GM23248 (cell line): Measurements from ENCODE around the gene CAMTA2. TPM values are rescaled to one million over a fixed set of nuclear protein-coding genes. Genes with fewer than 3 reads are reported as not detected.

Source experiments
- DNase-seq: peaks from one replicate; pipeline ENCODE4 v3.0.0-alpha.2; 2015
- H2AFZ ChIP-seq: fragments of 200-600 bp; sonication (generic); 2 replicates; pipeline ENCODE4 v1.6.1; 2016; ENCODE audit warnings: antibody characterized with exemption
- H3F3A ChIP-seq: fragments of 200-600 bp; sonication (generic); 2 replicates; pipeline ENCODE4 v1.6.1; 2016; ENCODE audit warnings: mild to moderate bottlenecking, antibody characterized with exemption, mixed run types; ENCODE audit not compliant: insufficient read depth
- H3K27ac ChIP-seq: fragments of 200-600 bp; sonication (generic); 2 replicates; pipeline ENCODE4 v1.5.1; 2016; ENCODE audit warnings: mild to moderate bottlenecking
- H3K27me3 ChIP-seq: fragments of 200-600 bp; sonication (generic); replicated peaks from 2 replicates; pipeline ENCODE4 v1.6.1; 2016; ENCODE audit warnings: mild to moderate bottlenecking; ENCODE audit not compliant: insufficient read depth
- H3K36me3 ChIP-seq: fragments of 200-600 bp; sonication (generic); 2 replicates; pipeline ENCODE4 v1.6.1; 2016; ENCODE audit warnings: low read depth, mild to moderate bottlenecking
- H3K4me1 ChIP-seq: fragments of 200-600 bp; sonication (generic); 2 replicates; pipeline ENCODE4 v1.6.1; 2016; ENCODE audit warnings: mild to moderate bottlenecking; ENCODE audit not compliant: insufficient read depth
- H3K4me2 ChIP-seq: fragments of 200-600 bp; sonication (generic); one replicate; pipeline ENCODE4 v1.6.1; 2016; ENCODE audit warnings: mild to moderate bottlenecking; ENCODE audit not compliant: unreplicated experiment
- H3K4me3 ChIP-seq: fragments of 200-600 bp; sonication (generic); 2 replicates; pipeline ENCODE4 v1.5.1; 2016; ENCODE audit warnings: mild to moderate bottlenecking
- H3K79me2 ChIP-seq: fragments of 200-600 bp; sonication (generic); 2 replicates; pipeline ENCODE4 v1.6.1; 2016; ENCODE audit warnings: mild to moderate bottlenecking; ENCODE audit not compliant: insufficient read depth
- H3K9ac ChIP-seq: fragments of 200-600 bp; sonication (generic); 2 replicates; pipeline ENCODE4 v1.6.1; 2016; ENCODE audit warnings: mild to moderate bottlenecking
- H3K9me2 ChIP-seq: fragments of 200-600 bp; sonication (generic); 2 replicates; pipeline ENCODE4 v1.6.1; 2016; ENCODE audit warnings: mixed run types, mild to moderate bottlenecking, moderate library complexity; ENCODE audit not compliant: insufficient read depth
- H3K9me3 ChIP-seq: fragments of 200-600 bp; sonication (generic); one replicate; pipeline ENCODE4 v1.6.1; 2017; ENCODE audit warnings: low read depth
- H4K20me1 ChIP-seq: fragments of 200-600 bp; sonication (generic); 2 replicates; pipeline ENCODE4 v1.6.0; 2016; ENCODE audit not compliant: insufficient read depth
- EZH2 ChIP-seq: fragments of 200-600 bp; sonication (generic); IDR thresholded peaks from 2 replicates; pipeline ENCODE4 v1.6.1; 2018; ENCODE audit warnings: antibody characterized with exemption, mild to moderate bottlenecking; ENCODE audit not compliant: insufficient read depth, poor library complexity, severe bottlenecking
- EZH2phosphoT487 ChIP-seq: fragments of 200-600 bp; sonication (generic); IDR thresholded peaks from 2 replicates; pipeline ENCODE4 v1.6.1; 2018; ENCODE audit warnings: antibody characterized with exemption, moderate library complexity, mild to moderate bottlenecking, low read depth; ENCODE audit not compliant: insufficient read depth
- WGBS, 2 experiments: methylation state at CpG; one replicate each; pipeline ENCODE4 v1.1.6; 2015 to 2017; ENCODE audit warnings: low lambda C conversion rate in 2 of 2, low coverage in 1 of 2; ENCODE audit errors: missing lambda C conversion rate in 2 of 2; 5-methylcytosine and 5-hydroxymethylcytosine counted together
- in situ Hi-C: fragments of 300-500 bp; cut with MboI; formaldehyde crosslinking; loops from 2 replicates; pipeline ENCODE4 v1.15.0; 2020
- polyA plus RNA-seq: library from polyadenylated mRNA; unstranded; fragments of >200 nt; fragmentation: Nextera tagmentation; extraction: Ambion mirVana; gene quantifications from 2 replicates; pipeline ENCODE4 v1.2.1, GENCODE V29; 2016
- total RNA-seq: library from RNA; depleted of rRNA; stranded (reverse); fragments of >200 nt; shearing (Covaris generic); gene quantifications from 2 replicates; pipeline ENCODE4 v1.2.3, GENCODE V29; 2014

The CAMTA2 gene
- total and polyA plus RNA-seq, 2 experiments from 2014 or later, result 10.1 to 28.8 TPM

DNA sequence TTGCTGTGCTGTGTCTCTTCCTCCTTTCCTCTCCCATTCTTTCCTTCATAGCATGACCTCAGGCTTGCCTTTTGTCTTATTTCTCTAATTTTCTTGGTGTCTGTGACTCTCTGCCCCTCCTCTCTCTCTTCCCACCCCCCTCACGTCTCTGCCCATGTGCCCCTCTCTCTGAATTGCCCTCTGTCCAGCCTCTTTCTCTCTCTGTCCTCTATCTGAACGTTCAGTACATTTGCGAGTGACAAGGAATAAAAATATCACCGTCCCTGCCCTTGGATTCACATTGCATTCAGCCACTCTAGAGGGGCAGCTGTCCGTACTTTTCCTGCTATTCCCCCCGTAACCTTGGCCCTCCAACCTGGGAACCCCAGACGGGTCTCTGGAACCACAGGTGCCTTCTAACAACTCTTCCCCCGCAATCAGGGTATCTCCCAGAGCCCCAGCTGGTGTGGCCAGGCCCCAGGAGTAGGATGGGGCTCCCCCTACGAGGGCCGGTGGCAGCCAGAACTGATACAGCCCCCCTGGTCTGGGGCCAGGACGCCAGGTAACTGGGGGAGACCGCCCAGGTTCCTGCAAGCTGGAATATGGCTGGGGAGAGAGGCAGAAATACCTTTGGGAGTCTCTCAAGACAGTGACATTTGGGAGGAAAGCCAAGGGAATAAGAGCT, 12.1 kb upstream of the CAMTA2 start:
- 56 to 59% methylated on average over 12 of the region's 12 CpGs for WGBS, 2 experiments
- H3K9ac ChIP-seq, result peak overlapping the region; percentile 80

DNA sequence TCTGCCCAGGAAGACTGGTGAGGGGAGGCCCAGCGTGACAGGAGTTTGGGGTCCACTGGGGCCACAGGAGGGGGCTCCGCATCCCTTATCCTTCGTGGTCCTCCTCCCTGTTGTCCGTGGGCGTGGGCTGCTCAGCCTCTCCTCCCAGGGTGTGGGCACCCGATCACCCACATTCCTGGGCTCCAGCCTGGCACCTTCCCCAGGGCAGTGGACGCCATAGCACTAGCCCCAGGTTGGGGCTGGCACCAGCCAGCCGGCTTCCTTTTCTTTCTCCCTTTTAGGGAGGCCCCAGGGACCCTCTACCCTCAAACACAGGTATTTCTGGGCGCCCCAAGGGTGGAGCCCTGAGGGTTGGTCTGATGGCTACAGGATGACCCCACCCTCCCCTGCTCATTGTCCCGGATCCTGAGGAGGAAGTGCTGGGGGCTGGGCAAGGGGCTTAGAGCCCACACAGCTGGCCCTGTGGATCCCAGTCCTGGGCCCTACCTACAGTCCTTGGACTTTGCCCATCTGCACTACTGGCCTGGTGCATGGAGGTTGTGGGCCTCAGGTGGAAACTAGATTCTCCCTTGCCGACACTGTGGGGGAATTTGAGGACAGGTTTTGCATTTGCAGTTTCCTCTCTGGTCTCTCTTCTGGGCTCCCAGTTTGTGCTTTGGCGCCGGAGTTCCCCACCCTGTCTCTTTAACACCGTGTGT, 11.4 kb upstream of the CAMTA2 start:
- DNase-seq, result peak; percentile 38
- H2AFZ ChIP-seq, result peak overlapping the region; percentile 72; the same call in 1 of the 2 replicates
- H3K9me3 ChIP-seq, result no peaks in the 10 kb centered on the region
- peaks cover 52% of the 10 kb centered on the region for H3K79me2 ChIP-seq
- TF ChIP-seq EZH2 (no peak), EZH2phosphoT487 (no peak)
- H3K27ac ChIP-seq, result no peak overlapping the region
- peaks cover 3% of the 10 kb centered on the region; the same call in 1 of the 2 replicates for H3K36me3 ChIP-seq
- peaks cover 13% of the 10 kb centered on the region; the same call in 1 of the 2 replicates for H3K4me1 ChIP-seq
- 8% methylated on average over 13 to 14 of the region's 14 CpGs for WGBS, 2 experiments
- no peaks in the 10 kb centered on the region for H3K27me3 ChIP-seq
- peak overlapping the region; percentile 86 for H3K4me2 ChIP-seq
- in situ Hi-C loops, result no loop called here
- no peaks in the 10 kb centered on the region for H3K9me2 ChIP-seq
- peak overlapping the region; percentile 94 for H3K4me3 ChIP-seq
- H4K20me1 ChIP-seq, result no peaks in the 10 kb centered on the region
- H3K9ac ChIP-seq, result peak overlapping the region; percentile 80
- no peaks in the 10 kb centered on the region for H3F3A ChIP-seq

More for the DNA sequence above, 12.1 kb upstream of the CAMTA2 start:
- H4K20me1 ChIP-seq, result no peaks in the 10 kb centered on the region
- H3K9me3 ChIP-seq, result no peaks in the 10 kb centered on the region
- H3K4me2 ChIP-seq, result peak overlapping the region; percentile 86
- H3K79me2 ChIP-seq, result peaks cover 53% of the 10 kb centered on the region
- H3K4me3 ChIP-seq, result peak overlapping the region; percentile 94
- no peaks in the 10 kb centered on the region for H3K27me3 ChIP-seq
- no peak for DNase-seq
- no peaks in the 10 kb centered on the region for H3K9me2 ChIP-seq
- H3K36me3 ChIP-seq, result peaks cover 3% of the 10 kb centered on the region; the same call in 1 of the 2 replicates
- H2AFZ ChIP-seq, result no peak overlapping the region
- in situ Hi-C loops, result no loop called here
- H3K27ac ChIP-seq, result no peak overlapping the region
- no peaks in the 10 kb centered on the region for H3F3A ChIP-seq
- TF ChIP-seq EZH2 (no peak), EZH2phosphoT487 (no peak)
- peaks cover 13% of the 10 kb centered on the region; the same call in 1 of the 2 replicates for H3K4me1 ChIP-seq

DNA sequence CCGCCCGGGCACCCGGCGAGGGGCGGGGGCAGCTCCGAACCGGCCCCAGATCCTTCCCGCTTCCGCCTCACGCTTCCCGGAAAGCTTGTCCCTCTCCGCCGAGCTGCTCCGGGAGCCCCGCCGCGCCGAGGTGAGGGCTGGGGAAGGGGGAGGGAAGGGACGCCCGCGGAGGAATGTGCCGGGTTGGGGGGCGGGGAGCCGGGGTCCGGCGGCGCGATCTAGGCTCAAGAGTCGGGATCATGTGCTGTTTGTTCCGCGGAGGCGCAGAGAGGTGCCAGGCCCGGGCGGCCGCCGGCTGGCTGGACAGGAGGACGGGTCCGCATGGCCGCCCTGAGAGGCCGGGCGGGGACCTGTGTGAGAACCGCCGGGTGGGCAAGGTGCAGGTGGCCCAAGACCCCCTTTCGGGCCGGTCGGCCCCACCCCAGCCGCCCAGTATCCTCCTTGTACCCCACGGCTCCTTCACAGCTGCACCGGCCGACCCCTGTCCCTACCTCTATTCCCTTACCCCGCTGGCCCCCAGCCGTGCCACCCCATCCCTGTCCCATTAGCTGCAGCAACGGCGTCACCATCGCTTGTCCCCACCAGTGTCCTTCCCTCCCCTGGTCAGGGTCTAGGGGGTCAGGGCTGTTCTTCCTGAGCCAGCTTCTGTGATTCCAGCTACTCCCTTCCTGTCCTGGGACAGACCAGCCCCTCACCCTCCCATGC, 10.7 kb upstream of the CAMTA2 start:
- Histone ChIP-seq H3K36me3 (no peaks in the 10 kb centered on the region; the same call in 1 of the 2 replicates), H3F3A (no peaks in the 10 kb centered on the region), H3K9ac (peak overlapping the region; percentile 80), H3K79me2 (peaks cover 45% of the 10 kb centered on the region), H3K4me2 (peak overlapping the region; percentile 86), H3K27me3 (no peaks in the 10 kb centered on the region), H3K9me2 (no peaks in the 10 kb centered on the region), H3K27ac (0 out of 2 replicates have a peak overlapping the region, but pooled peaks have one; percentile 18), H3K4me3 (peak overlapping the region; percentile 94), H3K9me3 (no peaks in the 10 kb centered on the region), H3K4me1 (peaks cover 13% of the 10 kb centered on the region; the same call in 1 of the 2 replicates), H2AFZ (peak overlapping the region; percentile 72), H4K20me1 (no peaks in the 10 kb centered on the region)
- in situ Hi-C loops, result no loop called here
- DNase-seq, result no peak
- TF ChIP-seq EZH2phosphoT487 (no peak), EZH2 (no peak)
- 0 to 1% methylated on average over 20 to 52 of the region's 55 CpGs for WGBS, 2 experiments
